K562 (cell line): ENCODE measurements around the gene CDCP2. TPM values are rescaled to one million over a fixed set of nuclear protein-coding genes. Genes with fewer than 3 reads are reported as not detected.

Experiments
- ATAC-seq: fragments of 200-7000 bp; cut with Tn5 transposase; 3 replicates; pipeline ENCODE4 v1.9.1; 2020; ENCODE audit warnings: moderate library complexity
- BruUV-seq: library from RNA; stranded (reverse); fragments of 400-500 nt; replicated peaks from 2 replicates; lab custom pipeline; 2021; lab: Mats Ljungman, UMichigan
- CTCF ChIA-PET: fragments of 300-600 bp; formaldehyde crosslinking; extraction: SDS; loops from one replicate; lab custom pipeline; 2021; ENCODE audit warnings: low intra/inter-chr PET ratio; lab: Yijun Ruan, JAX
- POLR2A ChIA-PET: fragments of 300-600, 350-650 bp; sonication (Branson Sonifier 250); formaldehyde crosslinking; extraction: SDS; loops from one replicate; lab custom pipeline; 2021; ENCODE audit warnings: antibody characterized with exemption, inconsistent platforms; lab: Yijun Ruan, JAX
- DNase-seq, 4 experiments: peaks; one replicate each; pipeline versions ENCODE4 v3.0.0 to v3.0.0-alpha.2; 2011 to 2018; ENCODE audit warnings: low spot score in 3 of 4, mixed read lengths in 3 of 4; ENCODE audit errors: extremely low read depth in 1 of 4
- FAIRE-seq: peaks from 2 replicates; lab custom pipeline; 2011; peaks lifted over from hg19 to GRCh38; lab: Jason Lieb, UNC
- H2AFZ ChIP-seq: 2 replicates; pipeline ENCODE4 v1.6.0; 2011; ENCODE audit warnings: low read depth, low read length, control low read depth, inconsistent platforms
- H3K27ac ChIP-seq: fragments of 200-600 bp; 3 replicates; pipeline ENCODE4 v1.8.0; 2011; ENCODE audit warnings: low read depth, mild to moderate bottlenecking, control low read depth, inconsistent platforms, low read length, moderate library complexity, mixed read lengths; ENCODE audit errors: extremely low read depth
- H3K27me3 ChIP-seq, 2 experiments: fragments of 300-600 bp in 1 of 2; 2 replicates in 1 of 2; 3 replicates in 1 of 2; pipeline versions ENCODE4 v1.6.0 to v1.8.0; 2011; ENCODE audit warnings: inconsistent platforms in 2 of 2, low read length in 2 of 2, mild to moderate bottlenecking in 1 of 2, mixed read lengths in 1 of 2, moderate library complexity in 1 of 2; ENCODE audit not compliant: control insufficient read depth in 2 of 2, insufficient read depth in 2 of 2
- H3K36me3 ChIP-seq: fragments of 300-600 bp; 3 replicates; pipeline ENCODE4 v1.8.0; 2011; ENCODE audit warnings: mild to moderate bottlenecking, low read length, inconsistent platforms; ENCODE audit not compliant: control insufficient read depth, insufficient read depth
- H3K4me1 ChIP-seq, 2 experiments: fragments of 200-600 bp in 1 of 2; replicated peaks in 1 of 2; 2 replicates in 1 of 2; 3 replicates in 1 of 2; pipeline versions ENCODE4 v1.5.1 to v1.8.0; 2011; ENCODE audit warnings: inconsistent platforms in 2 of 2, low read length in 2 of 2, mild to moderate bottlenecking in 1 of 2, mixed read lengths in 1 of 2, moderate library complexity in 1 of 2; ENCODE audit not compliant: control insufficient read depth in 2 of 2, insufficient read depth in 2 of 2
- H3K4me2 ChIP-seq: 2 replicates; pipeline ENCODE4 v1.6.1; 2011; ENCODE audit warnings: low read length, control low read depth, inconsistent platforms, mixed read lengths; ENCODE audit not compliant: insufficient read depth
- H3K4me3 ChIP-seq: fragments of 200-600 bp; sonication (generic), shearing (Covaris generic); 2 replicates; pipeline ENCODE4 v1.5.1; 2016; ENCODE audit warnings: control low read depth, inconsistent platforms
- H3K79me2 ChIP-seq: fragments of 200-600 bp; 3 replicates; pipeline ENCODE4 v1.8.0; 2011; ENCODE audit warnings: low read length, inconsistent platforms; ENCODE audit not compliant: control insufficient read depth, insufficient read depth
- H3K9ac ChIP-seq, 2 experiments: 2 replicates each; pipeline versions ENCODE4 v1.6.0 to v1.6.1; 2011; ENCODE audit warnings: low read depth in 2 of 2, low read length in 2 of 2, control low read depth in 1 of 2, inconsistent platforms in 1 of 2, mild to moderate bottlenecking in 1 of 2, mixed read lengths in 1 of 2; ENCODE audit not compliant: insufficient read depth in 1 of 2
- H3K9me1 ChIP-seq: one replicate; pipeline ENCODE4 v1.6.0; 2011; ENCODE audit warnings: inconsistent platforms, mild to moderate bottlenecking, low read length, moderate library complexity; ENCODE audit not compliant: control insufficient read depth, insufficient read depth
- H3K9me3 ChIP-seq: replicated peaks from 2 replicates; pipeline ENCODE4 v1.5.1; 2011; ENCODE audit warnings: low read depth, low read length, inconsistent platforms; ENCODE audit not compliant: control insufficient read depth, insufficient read depth
- H4K20me1 ChIP-seq: replicated peaks from 2 replicates; pipeline ENCODE4 v1.6.1; 2011; ENCODE audit warnings: low read length, inconsistent platforms, mixed read lengths; ENCODE audit not compliant: control insufficient read depth, insufficient read depth
- CHCHD3 ChIP-seq: fragments of 250-450 bp; sonication (Bioruptor Pico); IDR thresholded peaks from 2 replicates; pipeline ENCODE4 v2.1.2; 2022; ENCODE audit warnings: mild to moderate bottlenecking
- EGR1 ChIP-seq: fragments of 450-650 bp; conservative IDR thresholded peaks from 2 replicates; pipeline ENCODE4 v1.6.1; 2017; ENCODE audit warnings: mild to moderate bottlenecking
- GATA2 ChIP-seq: sonication (generic); formaldehyde crosslinking; IDR thresholded peaks from 2 replicates; pipeline ENCODE4 v1.4.0; 2020; ENCODE audit warnings: mild to moderate bottlenecking, missing genetic modification reagents
- PTTG1 ChIP-seq: fragments of 450-650 bp; IDR thresholded peaks from 2 replicates; pipeline ENCODE4 v1.6.1; 2016; ENCODE audit warnings: low read depth, mild to moderate bottlenecking, missing genetic modification characterization, missing compliant biosample characterization
- SETDB1 ChIP-seq: IDR thresholded peaks from one replicate; pipeline ENCODE4 v1.6.1; 2012; ENCODE audit warnings: low read length, control low read depth, inconsistent platforms
- SMARCC2 ChIP-seq: fragments of 450-650 bp; IDR thresholded peaks from 2 replicates; pipeline ENCODE4 v1.6.1; 2017; ENCODE audit warnings: antibody characterized with exemption, moderate library complexity, mild to moderate bottlenecking, low read depth
- SPI1 ChIP-seq: IDR thresholded peaks from 2 replicates; pipeline ENCODE4 v1.6.1; 2011; ENCODE audit warnings: low read depth, low read length, control low read depth, borderline replicate concordance
- TBL1XR1 ChIP-seq, 2 experiments: IDR thresholded peaks; 2 replicates each; pipeline ENCODE4 v1.6.1; 2012; ENCODE audit warnings: improper control_type of control experiment in 2 of 2, low read length in 2 of 2, mild to moderate bottlenecking in 1 of 2
- TCF7 ChIP-seq: sonication (generic); IDR thresholded peaks from 2 replicates; pipeline ENCODE4 v1.6.1; 2016; ENCODE audit warnings: antibody characterized with exemption, borderline replicate concordance
- XRCC5 ChIP-seq: fragments of 200-400 bp; formaldehyde crosslinking; IDR thresholded peaks from 2 replicates; pipeline ENCODE4 v1.6.1; 2017; ENCODE audit warnings: low read depth, mild to moderate bottlenecking, low read length
- ZBTB5 ChIP-seq: fragments of 450-650 bp; IDR thresholded peaks from 2 replicates; pipeline ENCODE4 v1.6.1; 2017; ENCODE audit warnings: antibody characterized with exemption
- ZNF780A ChIP-seq: fragments of 250-450 bp; sonication (Bioruptor Pico); IDR thresholded peaks from 2 replicates; pipeline ENCODE4 v1.5.0; 2021; ENCODE audit warnings: mild to moderate bottlenecking
- WGBS: fragments of 100-300 bp; shearing (Covaris generic); methylation state at CpG from one replicate; pipeline ENCODE4 v1.1.6; 2016; ENCODE audit warnings: low coverage, mixed read lengths; ENCODE audit not compliant: insufficient coverage; ENCODE audit errors: missing lambda C conversion rate; 5-methylcytosine and 5-hydroxymethylcytosine counted together
- in situ Hi-C: fragments of 300-500 bp; cut with MboI; formaldehyde crosslinking; loops from 4 replicates; pipeline ENCODE4 v1.15.0; 2018; ENCODE audit warnings: inconsistent platforms, mixed read lengths
- intact Hi-C: fragments of 100-400 bp; cut with micrococcal nuclease; formaldehyde crosslinking; loops from 2 replicates; pipeline ENCODE4 v1.14.2; 2022
- polyA plus RNA-seq, 8 experiments: library from polyadenylated mRNA; depleted of rRNA in 4 of 8; stranded (reverse) in 5 of 8; unstranded in 3 of 8; fragments of >200 nt; fragmentation: Nextera tagmentation in 2 of 8; fragmentation: Illumina TruSeq in 1 of 8; extraction: Ambion mirVana in 2 of 8; extraction: Trizol in 1 of 8; gene quantifications; 2 replicates each; pipeline versions ENCODE4 v1.2.1 to v1.2.3, GENCODE V29; 2011 to 2014; ENCODE audit warnings: inconsistent platforms in 1 of 8, missing spikeins in 1 of 8
- total RNA-seq, 7 experiments: library from RNA; depleted of rRNA in 6 of 7; stranded (reverse); fragments of >200 nt in 6 of 7; fragmentation: Illumina TruSeq in 2 of 7; extraction: Trizol in 2 of 7; gene quantifications; 2 replicates each; pipeline versions ENCODE4 v1.2.1 to v1.2.3, GENCODE V29; 2011 to 2021; ENCODE audit warnings: low replicate concordance in 1 of 7
- TF ChIP-seq, protein P1 (sequence below): sonication (generic); formaldehyde crosslinking; IDR thresholded peaks from 2 replicates; pipeline ENCODE4 v1.8.0; 2022; ENCODE audit warnings: missing genetic modification reagents, mild to moderate bottlenecking, borderline replicate concordance

CDCP2 gene
- total and polyA plus RNA-seq, 9 of the 15 experiments (the other 6 are each of a cell fraction or from before 2014, with no cell fraction given), result not detected

DNA sequence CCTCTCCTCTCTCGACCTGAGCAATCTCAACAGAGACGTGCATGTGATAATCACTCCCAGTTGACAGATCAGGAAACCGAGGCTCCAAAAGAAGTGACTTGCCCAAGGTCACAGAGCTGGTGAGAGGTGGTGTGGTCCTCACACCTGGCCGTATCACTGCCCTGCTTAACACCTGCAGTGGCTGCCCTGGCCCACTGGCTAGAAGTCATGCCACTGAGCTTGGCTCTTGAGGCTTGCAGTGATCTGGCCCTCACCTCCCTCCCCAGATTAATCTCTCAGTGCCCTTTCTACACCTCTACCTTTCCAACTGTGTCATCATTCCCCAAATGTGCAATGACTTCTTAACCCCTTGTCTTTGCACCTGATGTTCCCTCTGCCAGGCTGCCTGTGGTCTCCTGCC lies 38.8 kb downstream of the CDCP2 start:
- H3K9ac ChIP-seq, result no peak overlapping the region
- no peak overlapping the region for H3K27ac ChIP-seq
- H3K79me2 ChIP-seq, result no peaks in the 10 kb centered on the region
- intact Hi-C loops, result no loop called here
- H3K4me1 ChIP-seq, result peaks cover 0 to 3% of the 10 kb centered on the region in 2 experiments; a peak in 1 of 5 replicates
- H3K4me2 ChIP-seq, result no peak overlapping the region
- no peak for ATAC-seq
- ChIA-PET CTCF (no interaction called here), POLR2A (interaction anchor here (1.3 to 1.6 kb wide), 2 partner anchors 10 to 17 kb away, joined by 4 to 5 read pairs; no protein-coding TSS in a partner anchor)
- in situ Hi-C loops, result no loop called here
- H2AFZ ChIP-seq, result no peak overlapping the region
- H3K27me3 ChIP-seq, result 0 out of 5 replicates have a peak, but pooled peaks cover 0 to 5% of the 10 kb centered on the region in 2 experiments
- no peak overlapping the region for H3K4me3 ChIP-seq
- BruUV-seq, result no TSS peak
- FAIRE-seq, result no peak
- no peaks in the 10 kb centered on the region for H3K9me3 ChIP-seq
- TF ChIP-seq SETDB1 (no peak), CHCHD3 (CRISPR knock-in tag) (no peak), ZBTB5 (no peak), ZNF780A (CRISPR knock-in tag) (no peak), XRCC5 (no peak), TCF7 (no peak), EGR1 (no peak), TBL1XR1 (IDR thresholded peaks at IDR 0.05; ENCODE audit: low read length in 2 of 2) (no peak), SPI1 (no peak), PTTG1 (no peak), GATA2 (CRISPR knock-in tag) (no peak), SMARCC2 (no peak)
- TF ChIP-seq, protein P1, sequence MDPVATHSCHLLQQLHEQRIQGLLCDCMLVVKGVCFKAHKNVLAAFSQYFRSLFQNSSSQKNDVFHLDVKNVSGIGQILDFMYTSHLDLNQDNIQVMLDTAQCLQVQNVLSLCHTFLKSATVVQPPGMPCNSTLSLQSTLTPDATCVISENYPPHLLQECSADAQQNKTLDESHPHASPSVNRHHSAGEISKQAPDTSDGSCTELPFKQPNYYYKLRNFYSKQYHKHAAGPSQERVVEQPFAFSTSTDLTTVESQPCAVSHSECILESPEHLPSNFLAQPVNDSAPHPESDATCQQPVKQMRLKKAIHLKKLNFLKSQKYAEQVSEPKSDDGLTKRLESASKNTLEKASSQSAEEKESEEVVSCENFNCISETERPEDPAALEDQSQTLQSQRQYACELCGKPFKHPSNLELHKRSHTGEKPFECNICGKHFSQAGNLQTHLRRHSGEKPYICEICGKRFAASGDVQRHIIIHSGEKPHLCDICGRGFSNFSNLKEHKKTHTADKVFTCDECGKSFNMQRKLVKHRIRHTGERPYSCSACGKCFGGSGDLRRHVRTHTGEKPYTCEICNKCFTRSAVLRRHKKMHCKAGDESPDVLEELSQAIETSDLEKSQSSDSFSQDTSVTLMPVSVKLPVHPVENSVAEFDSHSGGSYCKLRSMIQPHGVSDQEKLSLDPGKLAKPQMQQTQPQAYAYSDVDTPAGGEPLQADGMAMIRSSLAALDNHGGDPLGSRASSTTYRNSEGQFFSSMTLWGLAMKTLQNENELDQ (CRISPR knock-in tag), result no peak
- H3K36me3 ChIP-seq, result no peaks in the 10 kb centered on the region
- 3% methylated on average over 4 of the region's 4 CpGs for WGBS
- DNase-seq, result no peak
- no peaks in the 10 kb centered on the region for H4K20me1 ChIP-seq
- no peaks in the 10 kb centered on the region for H3K9me1 ChIP-seq
